ENCODE measurements around the gene AGBL2. TPM values are rescaled to one million over a fixed set of nuclear protein-coding genes. Genes with fewer than 3 reads are reported as not detected.

AGBL2 gene
- total and polyA plus RNA-seq, 4 donors = 0.36 to 3.6 (median 2.4) TPM

DNA sequence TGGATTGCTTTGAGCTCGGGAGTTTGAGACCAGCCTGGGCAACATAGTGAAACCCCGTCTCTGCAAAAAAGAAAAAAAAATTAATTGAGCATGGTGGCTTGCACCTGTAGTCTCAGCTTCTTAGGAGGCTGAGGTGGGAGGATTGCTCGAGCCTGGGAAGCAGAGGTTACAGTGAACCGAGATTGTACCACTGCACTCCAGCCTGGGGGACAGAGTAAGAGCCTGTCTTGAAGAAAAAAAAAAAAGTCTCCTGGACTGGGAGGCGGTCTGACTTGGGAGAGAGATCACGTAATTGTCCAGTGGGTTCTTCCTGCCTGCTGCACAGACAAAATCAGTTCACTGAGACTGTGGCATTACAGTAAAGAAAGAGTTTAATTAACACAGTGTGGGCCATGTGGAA, 69.7 kb downstream of the AGBL2 start:
- 91% methylated on average over 6 of the region's 6 CpGs for WGBS
- no peak overlapping the region for H3K27ac ChIP-seq (ENCODE audit: low read depth in 1 of 2, low read length in 2 of 2)
- no peak for TF ChIP-seq HNF4G (IDR thresholded peaks at IDR 0.05)
- TF ChIP-seq TAF1 (conservative IDR thresholded peaks at IDR 0.05) = no peak
- TF ChIP-seq, protein P1, sequence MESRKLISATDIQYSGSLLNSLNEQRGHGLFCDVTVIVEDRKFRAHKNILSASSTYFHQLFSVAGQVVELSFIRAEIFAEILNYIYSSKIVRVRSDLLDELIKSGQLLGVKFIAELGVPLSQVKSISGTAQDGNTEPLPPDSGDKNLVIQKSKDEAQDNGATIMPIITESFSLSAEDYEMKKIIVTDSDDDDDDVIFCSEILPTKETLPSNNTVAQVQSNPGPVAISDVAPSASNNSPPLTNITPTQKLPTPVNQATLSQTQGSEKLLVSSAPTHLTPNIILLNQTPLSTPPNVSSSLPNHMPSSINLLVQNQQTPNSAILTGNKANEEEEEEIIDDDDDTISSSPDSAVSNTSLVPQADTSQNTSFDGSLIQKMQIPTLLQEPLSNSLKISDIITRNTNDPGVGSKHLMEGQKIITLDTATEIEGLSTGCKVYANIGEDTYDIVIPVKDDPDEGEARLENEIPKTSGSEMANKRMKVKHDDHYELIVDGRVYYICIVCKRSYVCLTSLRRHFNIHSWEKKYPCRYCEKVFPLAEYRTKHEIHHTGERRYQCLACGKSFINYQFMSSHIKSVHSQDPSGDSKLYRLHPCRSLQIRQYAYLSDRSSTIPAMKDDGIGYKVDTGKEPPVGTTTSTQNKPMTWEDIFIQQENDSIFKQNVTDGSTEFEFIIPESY (IDR thresholded peaks at IDR 0.05) = no peak
- TF ChIP-seq GABPA (IDR thresholded peaks at IDR 0.05 in 1 of 2, conservative IDR thresholded peaks at IDR 0.05 in 1 of 2) = no peak
- TF ChIP-seq JUND (IDR thresholded peaks at IDR 0.05) = no peak
- TF ChIP-seq HNF4A (conservative IDR thresholded peaks at IDR 0.05) = no peak
- TF ChIP-seq, protein P2, sequence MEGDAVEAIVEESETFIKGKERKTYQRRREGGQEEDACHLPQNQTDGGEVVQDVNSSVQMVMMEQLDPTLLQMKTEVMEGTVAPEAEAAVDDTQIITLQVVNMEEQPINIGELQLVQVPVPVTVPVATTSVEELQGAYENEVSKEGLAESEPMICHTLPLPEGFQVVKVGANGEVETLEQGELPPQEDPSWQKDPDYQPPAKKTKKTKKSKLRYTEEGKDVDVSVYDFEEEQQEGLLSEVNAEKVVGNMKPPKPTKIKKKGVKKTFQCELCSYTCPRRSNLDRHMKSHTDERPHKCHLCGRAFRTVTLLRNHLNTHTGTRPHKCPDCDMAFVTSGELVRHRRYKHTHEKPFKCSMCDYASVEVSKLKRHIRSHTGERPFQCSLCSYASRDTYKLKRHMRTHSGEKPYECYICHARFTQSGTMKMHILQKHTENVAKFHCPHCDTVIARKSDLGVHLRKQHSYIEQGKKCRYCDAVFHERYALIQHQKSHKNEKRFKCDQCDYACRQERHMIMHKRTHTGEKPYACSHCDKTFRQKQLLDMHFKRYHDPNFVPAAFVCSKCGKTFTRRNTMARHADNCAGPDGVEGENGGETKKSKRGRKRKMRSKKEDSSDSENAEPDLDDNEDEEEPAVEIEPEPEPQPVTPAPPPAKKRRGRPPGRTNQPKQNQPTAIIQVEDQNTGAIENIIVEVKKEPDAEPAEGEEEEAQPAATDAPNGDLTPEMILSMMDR (IDR thresholded peaks at IDR 0.05; ENCODE audit: low read depth, low read length, missing input control) = no peak
- no peak for TF ChIP-seq RAD21 (IDR thresholded peaks at IDR 0.05)
- TF ChIP-seq, protein P3, sequence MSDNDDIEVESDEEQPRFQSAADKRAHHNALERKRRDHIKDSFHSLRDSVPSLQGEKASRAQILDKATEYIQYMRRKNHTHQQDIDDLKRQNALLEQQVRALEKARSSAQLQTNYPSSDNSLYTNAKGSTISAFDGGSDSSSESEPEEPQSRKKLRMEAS (IDR thresholded peaks at IDR 0.05) = no peak
- TF ChIP-seq EGR1 (IDR thresholded peaks at IDR 0.05; ENCODE audit: low read depth in 2 of 2) = no peak
- TF ChIP-seq NR2F2 (IDR thresholded peaks at IDR 0.05) = no peak
- TF ChIP-seq, protein P4, sequence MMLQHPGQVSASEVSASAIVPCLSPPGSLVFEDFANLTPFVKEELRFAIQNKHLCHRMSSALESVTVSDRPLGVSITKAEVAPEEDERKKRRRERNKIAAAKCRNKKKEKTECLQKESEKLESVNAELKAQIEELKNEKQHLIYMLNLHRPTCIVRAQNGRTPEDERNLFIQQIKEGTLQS (IDR thresholded peaks at IDR 0.05) = no peak
- no peak for TF ChIP-seq FOXA1 (IDR thresholded peaks at IDR 0.05)
- TF ChIP-seq RXRA (IDR thresholded peaks at IDR 0.05) = no peak
- TF ChIP-seq SP1 (IDR thresholded peaks at IDR 0.05) = no peak
- TF ChIP-seq, protein P5, sequence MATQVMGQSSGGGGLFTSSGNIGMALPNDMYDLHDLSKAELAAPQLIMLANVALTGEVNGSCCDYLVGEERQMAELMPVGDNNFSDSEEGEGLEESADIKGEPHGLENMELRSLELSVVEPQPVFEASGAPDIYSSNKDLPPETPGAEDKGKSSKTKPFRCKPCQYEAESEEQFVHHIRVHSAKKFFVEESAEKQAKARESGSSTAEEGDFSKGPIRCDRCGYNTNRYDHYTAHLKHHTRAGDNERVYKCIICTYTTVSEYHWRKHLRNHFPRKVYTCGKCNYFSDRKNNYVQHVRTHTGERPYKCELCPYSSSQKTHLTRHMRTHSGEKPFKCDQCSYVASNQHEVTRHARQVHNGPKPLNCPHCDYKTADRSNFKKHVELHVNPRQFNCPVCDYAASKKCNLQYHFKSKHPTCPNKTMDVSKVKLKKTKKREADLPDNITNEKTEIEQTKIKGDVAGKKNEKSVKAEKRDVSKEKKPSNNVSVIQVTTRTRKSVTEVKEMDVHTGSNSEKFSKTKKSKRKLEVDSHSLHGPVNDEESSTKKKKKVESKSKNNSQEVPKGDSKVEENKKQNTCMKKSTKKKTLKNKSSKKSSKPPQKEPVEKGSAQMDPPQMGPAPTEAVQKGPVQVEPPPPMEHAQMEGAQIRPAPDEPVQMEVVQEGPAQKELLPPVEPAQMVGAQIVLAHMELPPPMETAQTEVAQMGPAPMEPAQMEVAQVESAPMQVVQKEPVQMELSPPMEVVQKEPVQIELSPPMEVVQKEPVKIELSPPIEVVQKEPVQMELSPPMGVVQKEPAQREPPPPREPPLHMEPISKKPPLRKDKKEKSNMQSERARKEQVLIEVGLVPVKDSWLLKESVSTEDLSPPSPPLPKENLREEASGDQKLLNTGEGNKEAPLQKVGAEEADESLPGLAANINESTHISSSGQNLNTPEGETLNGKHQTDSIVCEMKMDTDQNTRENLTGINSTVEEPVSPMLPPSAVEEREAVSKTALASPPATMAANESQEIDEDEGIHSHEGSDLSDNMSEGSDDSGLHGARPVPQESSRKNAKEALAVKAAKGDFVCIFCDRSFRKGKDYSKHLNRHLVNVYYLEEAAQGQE (IDR thresholded peaks at IDR 0.05) = no peak
- no peak for TF ChIP-seq FOXA2 (IDR thresholded peaks at IDR 0.05)
- TF ChIP-seq YY1 (IDR thresholded peaks at IDR 0.05) = no peak
- DNase-seq (ENCODE audit: low spot score) = no peak
- H3K9me3 ChIP-seq (ENCODE audit: control insufficient read depth in 4 of 4, low read length in 3 of 4) = no peaks in the 10 kb centered on the region
- no peak overlapping the region for H3K4me3 ChIP-seq (ENCODE audit: low read depth in 1 of 3, low read length in 3 of 3)
- H3K9ac ChIP-seq (ENCODE audit: low read depth in 1 of 2, low read length in 2 of 2) = no peak overlapping the region
- H3K4me1 ChIP-seq (ENCODE audit: control insufficient read depth in 4 of 4, insufficient read depth in 4 of 4, low read length in 3 of 4) = peaks cover 2 to 19% (median 11%) of the 10 kb centered on the region in 4 donors
- no peaks in the 10 kb centered on the region for H3K27me3 ChIP-seq (ENCODE audit: control insufficient read depth in 4 of 4, insufficient read depth in 4 of 4, low read length in 3 of 4)
- no peaks in the 10 kb centered on the region for H3K36me3 ChIP-seq (ENCODE audit: control insufficient read depth in 4 of 4, insufficient read depth in 3 of 4, low read depth in 1 of 4, low read length in 3 of 4)

Data from liver (tissue), 9 donors.